C4-2B (cell line): Measurements from ENCODE around the gene CCT5.

ENCODE experiments used
- CTCF ChIP-seq: fragments of 450-650 bp; conservative IDR thresholded peaks from 2 replicates; pipeline ENCODE4 v1.5.1; 2017; ENCODE audit warnings: mild to moderate bottlenecking
- ZFX ChIP-seq: fragments of 450-650 bp; IDR thresholded peaks from 2 replicates; pipeline ENCODE4 v1.6.1; 2017

GRCh38 chr5:10266839-10267238 is 16.8 kb downstream of the CCT5 start:
- TF ChIP-seq CTCF (no peak), ZFX (no peak)
